HAP-1 (cell line): ENCODE measurements around the gene AADACL3.

ENCODE experiments used
- DNase-seq, 2 experiments: peaks; one replicate each; pipeline ENCODE4 v3.0.0-alpha.2; 2016 to 2020; ENCODE audit warnings: low spot score in 2 of 2
- H3K27me3 ChIP-seq: fragments of 250-450 bp; sonication (Bioruptor Pico); 2 replicates; pipeline ENCODE4 v1.5.1; 2020; ENCODE audit warnings: low read depth, mild to moderate bottlenecking, moderate library complexity
- H3K36me3 ChIP-seq: fragments of 250-450 bp; sonication (Bioruptor Pico); replicated peaks from 2 replicates; pipeline ENCODE4 v1.5.1; 2020; ENCODE audit warnings: mild to moderate bottlenecking
- H3K4me1 ChIP-seq: fragments of 250-450 bp; sonication (Bioruptor Pico); 2 replicates; pipeline ENCODE4 v1.5.1; 2020; ENCODE audit warnings: mild to moderate bottlenecking
- H3K4me3 ChIP-seq: fragments of 250-450 bp; sonication (Bioruptor Pico); 2 replicates; pipeline ENCODE4 v1.5.1; 2020; ENCODE audit warnings: mild to moderate bottlenecking, moderate library complexity
- H3K9me3 ChIP-seq: fragments of 250-450 bp; sonication (Bioruptor Pico); 2 replicates; pipeline ENCODE4 v1.5.1; 2020; ENCODE audit warnings: mild to moderate bottlenecking, moderate library complexity
- in situ Hi-C: fragments of 300-500 bp; cut with MboI; formaldehyde crosslinking; loops from 3 replicates; pipeline ENCODE4 v1.14.3; 2020; ENCODE audit warnings: low sequenced_read_pairs, inconsistent platforms, mixed read lengths

AADACL3 gene

GRCh38 chr1:12734651-12735050 is 18.7 kb downstream of the AADACL3 start:
- DNase-seq: no peak
- Histone ChIP-seq H3K27me3 (no peaks in the 10 kb centered on the region; the same call in 1 of the 2 replicates), H3K4me3 (no peak overlapping the region), H3K4me1 (no peaks in the 10 kb centered on the region), H3K9me3 (0 out of 2 replicates have a peak, but pooled peaks cover 2% of the 10 kb centered on the region), H3K36me3 (no peaks in the 10 kb centered on the region)
- in situ Hi-C loops: no loop called here

GRCh38 chr1:12738934-12739333 is 23.0 kb downstream of the AADACL3 start:
- in situ Hi-C loops: no loop called here
- DNase-seq: no peak
- H3K9me3 ChIP-seq: no peaks in the 10 kb centered on the region
- H3K4me1 ChIP-seq: no peaks in the 10 kb centered on the region
- H3K4me3 ChIP-seq: no peak overlapping the region
- no peaks in the 10 kb centered on the region for H3K36me3 ChIP-seq
- no peaks in the 10 kb centered on the region; the same call in 1 of the 2 replicates for H3K27me3 ChIP-seq

- in situ Hi-C loops: no loop called here
- no peaks in the 10 kb centered on the region; the same call in 1 of the 2 replicates for H3K27me3 ChIP-seq
- H3K4me1 ChIP-seq: no peaks in the 10 kb centered on the region
- no peak overlapping the region for H3K4me3 ChIP-seq
- no peak for DNase-seq
- H3K36me3 ChIP-seq: no peaks in the 10 kb centered on the region
- no peaks in the 10 kb centered on the region for H3K9me3 ChIP-seq
Measured at GRCh38 chr1:12739613-12740012, 23.7 kb downstream of the AADACL3 start.

GRCh38 chr1:12741946-12742345 is 26.0 kb downstream of the AADACL3 start:
- no peak for DNase-seq
- Histone ChIP-seq H3K27me3 (no peaks in the 10 kb centered on the region; the same call in 1 of the 2 replicates), H3K36me3 (no peaks in the 10 kb centered on the region), H3K4me3 (no peak overlapping the region), H3K9me3 (no peaks in the 10 kb centered on the region), H3K4me1 (no peaks in the 10 kb centered on the region)
- in situ Hi-C loops: no loop called here

- Histone ChIP-seq H3K4me1 (no peaks in the 10 kb centered on the region), H3K9me3 (peaks cover 4% of the 10 kb centered on the region; the same call in 1 of the 2 replicates), H3K36me3 (no peaks in the 10 kb centered on the region), H3K4me3 (no peak overlapping the region), H3K27me3 (no peaks in the 10 kb centered on the region; the same call in 1 of the 2 replicates)
- DNase-seq: no peak
- in situ Hi-C loops: no loop called here
Measured at GRCh38 chr1:12745126-12745991, 29.4 kb downstream of the AADACL3 start.

GRCh38 chr1:12745992-12746323 is 30.0 kb downstream of the AADACL3 start, which contains the start of gene CFAP107:
TSS of gene CFAP107 (plus strand) at chr1:12746200. CDS start at chr1:12746431, 231 bp downstream.
- Histone ChIP-seq H3K36me3 (no peaks in the 10 kb centered on the region), H3K27me3 (no peaks in the 10 kb centered on the region; the same call in 1 of the 2 replicates), H3K9me3 (peaks cover 4% of the 10 kb centered on the region; the same call in 1 of the 2 replicates), H3K4me3 (no peak within 1 kb of the TSS), H3K4me1 (no peaks in the 10 kb centered on the region)
- in situ Hi-C loops: no loop called here
- no peak for DNase-seq

- H3K27me3 ChIP-seq: peaks cover 3% of the 10 kb centered on the region
- H3K9me3 ChIP-seq: peaks cover 4% of the 10 kb centered on the region; the same call in 1 of the 2 replicates
- no peak overlapping the region for H3K4me3 ChIP-seq
- no peaks in the 10 kb centered on the region for H3K4me1 ChIP-seq
- no peaks in the 10 kb centered on the region for H3K36me3 ChIP-seq
- in situ Hi-C loops: no loop called here
- no peak for DNase-seq
Measured at GRCh38 chr1:12748778-12749355, 33.0 kb downstream of the AADACL3 start.

- in situ Hi-C loops: no loop called here
- Histone ChIP-seq H3K9me3 (no peaks in the 10 kb centered on the region; the same call in 1 of the 2 replicates), H3K4me1 (no peaks in the 10 kb centered on the region)
Measured at GRCh38 chr1:12754738-12755137, 38.8 kb downstream of the AADACL3 start.

GRCh38 chr1:12756273-12756672 is 40.4 kb downstream of the AADACL3 start:
- no peaks in the 10 kb centered on the region for H3K9me3 ChIP-seq
- no peaks in the 10 kb centered on the region for H3K4me1 ChIP-seq
- H3K27me3 ChIP-seq: peaks cover 6% of the 10 kb centered on the region
- in situ Hi-C loops: no loop called here
- no peak for DNase-seq
- no peaks in the 10 kb centered on the region for H3K36me3 ChIP-seq
- H3K4me3 ChIP-seq: no peak overlapping the region

More at GRCh38 chr1:12754738-12755137, 38.8 kb downstream of the AADACL3 start:
- H3K27me3 ChIP-seq: peaks cover 6% of the 10 kb centered on the region
- H3K4me3 ChIP-seq: no peak overlapping the region
- no peak for DNase-seq
- H3K36me3 ChIP-seq: no peaks in the 10 kb centered on the region

GRCh38 chr1:12756768-12757413 is 41.0 kb downstream of the AADACL3 start:
- in situ Hi-C loops: no loop called here
- peaks cover 6% of the 10 kb centered on the region for H3K27me3 ChIP-seq
- H3K9me3 ChIP-seq: no peaks in the 10 kb centered on the region
- no peaks in the 10 kb centered on the region for H3K36me3 ChIP-seq
- H3K4me3 ChIP-seq: no peak overlapping the region
- no peaks in the 10 kb centered on the region for H3K4me1 ChIP-seq
- DNase-seq: no peak

GRCh38 chr1:12757836-12758235 is 41.9 kb downstream of the AADACL3 start:
- Histone ChIP-seq H3K4me1 (no peaks in the 10 kb centered on the region), H3K27me3 (peaks cover 6% of the 10 kb centered on the region), H3K36me3 (no peaks in the 10 kb centered on the region), H3K9me3 (no peaks in the 10 kb centered on the region), H3K4me3 (no peak overlapping the region)
- in situ Hi-C loops: no loop called here
- no peak for DNase-seq

GRCh38 chr1:12760256-12760795 is 44.4 kb downstream of the AADACL3 start:
- H3K36me3 ChIP-seq: no peaks in the 10 kb centered on the region
- H3K4me1 ChIP-seq: no peaks in the 10 kb centered on the region
- in situ Hi-C loops: no loop called here
- H3K9me3 ChIP-seq: no peaks in the 10 kb centered on the region
- no peaks in the 10 kb centered on the region; the same call in none of the 2 replicates for H3K27me3 ChIP-seq
- H3K4me3 ChIP-seq: no peak overlapping the region
- peak in 1 of 2 experiments; percentile 36 for DNase-seq

GRCh38 chr1:12761781-12762180 is 45.9 kb downstream of the AADACL3 start:
- in situ Hi-C loops: no loop called here
- Histone ChIP-seq H3K4me3 (no peak overlapping the region), H3K9me3 (no peaks in the 10 kb centered on the region), H3K27me3 (no peaks in the 10 kb centered on the region; the same call in none of the 2 replicates), H3K36me3 (no peaks in the 10 kb centered on the region), H3K4me1 (no peaks in the 10 kb centered on the region)
- DNase-seq: no peak
